ENCODE data around the gene CLEC16A.
A peak's percentile ranks its signal among the peaks of the same experiment; 100 is the strongest.

CLEC16A gene

GRCh38 chr16:11074131-11074530 is 129.8 kb downstream of the CLEC16A start:
- H3K4me3 ChIP-seq (ENCODE audit: low read depth, low read length), result no peak overlapping the region
- no peak for TF ChIP-seq CTCF (conservative IDR thresholded peaks at IDR 0.05; ENCODE audit: low read depth, low read length)
- DNase-seq (ENCODE audit: low read depth), result no peak

DNA sequence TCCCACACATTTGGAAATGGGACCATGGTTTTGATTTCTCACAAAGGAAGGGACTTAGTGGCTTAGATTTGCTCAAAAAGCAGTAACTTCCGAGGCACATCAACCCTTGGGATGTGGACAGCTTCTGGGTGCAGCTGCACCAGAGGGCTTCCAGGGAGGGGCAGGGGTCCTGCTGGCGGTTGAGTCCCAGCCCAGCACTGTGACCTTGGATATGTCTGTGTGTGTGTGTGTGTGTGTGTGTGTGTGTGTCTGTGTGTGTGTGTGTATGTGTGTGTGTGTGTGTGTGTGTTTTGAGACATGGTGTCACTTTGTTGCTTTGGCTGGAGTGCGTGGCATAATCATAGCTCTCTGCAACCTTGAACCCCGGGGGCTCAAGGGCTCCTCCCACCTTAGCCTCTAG is 130.8 kb downstream of the CLEC16A start:
- no peak for TF ChIP-seq CTCF (conservative IDR thresholded peaks at IDR 0.05; ENCODE audit: low read depth, low read length)
- no peak for DNase-seq (ENCODE audit: low read depth)
- no peak overlapping the region for H3K4me3 ChIP-seq (ENCODE audit: low read depth, low read length)

GRCh38 chr16:11076259-11077018 is 132.1 kb downstream of the CLEC16A start:
- TF ChIP-seq CTCF (conservative IDR thresholded peaks at IDR 0.05; ENCODE audit: low read depth, low read length), result no peak
- no peak for DNase-seq (ENCODE audit: low read depth)
- H3K4me3 ChIP-seq (ENCODE audit: low read depth, low read length), result no peak overlapping the region

- H3K4me3 ChIP-seq (ENCODE audit: low read depth, low read length), result no peak overlapping the region
- no peak for TF ChIP-seq CTCF (conservative IDR thresholded peaks at IDR 0.05; ENCODE audit: low read depth, low read length)
- peak; percentile 74 for DNase-seq (ENCODE audit: low read depth)
These were observed 134.6 kb downstream of the CLEC16A start for GRCh38 chr16:11078812-11079459.

DNA sequence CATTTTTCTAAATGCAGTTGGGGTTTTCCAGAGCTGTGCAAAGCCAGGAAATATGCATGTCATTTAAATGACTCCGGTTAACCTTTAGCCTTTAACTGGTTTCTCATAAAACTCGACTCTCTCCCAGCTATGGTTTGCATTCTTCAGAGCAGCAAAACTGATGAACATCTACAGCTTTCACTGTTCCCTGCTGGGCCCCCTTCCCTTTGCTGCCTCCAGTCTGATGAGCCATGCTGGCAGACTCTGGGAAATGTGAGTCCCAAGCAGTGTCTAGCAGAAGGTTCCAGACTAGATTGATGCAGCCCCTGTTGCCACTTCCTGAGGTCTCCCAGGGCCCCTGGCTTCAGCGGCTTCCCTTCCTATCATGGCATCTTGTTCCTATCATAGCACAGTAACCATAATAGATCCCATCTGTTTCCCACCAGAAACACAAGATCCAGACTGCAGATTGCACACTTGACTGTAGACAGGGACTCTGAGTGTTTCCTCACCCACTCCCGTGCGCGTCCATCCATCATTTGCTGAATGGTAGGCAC is 135.4 kb downstream of the CLEC16A start:
- TF ChIP-seq CTCF (conservative IDR thresholded peaks at IDR 0.05; ENCODE audit: low read depth, low read length), result peak; percentile 9
- peak; percentile 98 for DNase-seq (ENCODE audit: low read depth)
- H3K4me3 ChIP-seq (ENCODE audit: low read depth, low read length), result no peak overlapping the region

GRCh38 chr16:11080327-11080967 is 136.1 kb downstream of the CLEC16A start:
- no peak for DNase-seq (ENCODE audit: low read depth)
- no peak for TF ChIP-seq CTCF (conservative IDR thresholded peaks at IDR 0.05; ENCODE audit: low read depth, low read length)
- H3K4me3 ChIP-seq (ENCODE audit: low read depth, low read length), result no peak overlapping the region
